CD14-positive monocyte (primary cell): ENCODE results near the gene SRD5A1. TPM values are rescaled to one million over a fixed set of nuclear protein-coding genes. Genes with fewer than 3 reads are reported as not detected.

Experiments
- DNase-seq, 3 donors: peaks; one replicate each; pipeline ENCODE4 v3.0.0-alpha.2; 2011 to 2022
- H2AFZ ChIP-seq: 2 replicates; pipeline ENCODE4 v1.6.0; 2012; ENCODE audit warnings: mild to moderate bottlenecking, low read depth, low read length, inconsistent platforms; ENCODE audit not compliant: insufficient read depth, poor library complexity, severe bottlenecking
- H3K27ac ChIP-seq, 2 donors: 1 replicate in 1 of 2; 2 replicates in 1 of 2; pipeline ENCODE4 v1.5.1; 2012 to 2013; ENCODE audit warnings: low read length in 2 of 2, control low read depth in 1 of 2, inconsistent platforms in 1 of 2, low read depth in 1 of 2, mild to moderate bottlenecking in 1 of 2
- H3K27me3 ChIP-seq, 2 donors: one replicate each; pipeline versions ENCODE4 v1.6.0 to v1.6.1; 2011 to 2013; ENCODE audit warnings: low read length in 2 of 2; ENCODE audit not compliant: control insufficient read depth in 2 of 2, insufficient read depth in 2 of 2
- H3K36me3 ChIP-seq, 2 donors: replicated peaks in 1 of 2; 1 replicate in 1 of 2; 2 replicates in 1 of 2; pipeline versions ENCODE4 v1.5.1 to v1.6.1; 2012 to 2013; ENCODE audit warnings: low read length in 2 of 2, control low read depth in 1 of 2, inconsistent platforms in 1 of 2, mild to moderate bottlenecking in 1 of 2; ENCODE audit not compliant: insufficient read depth in 2 of 2, control insufficient read depth in 1 of 2
- H3K4me1 ChIP-seq, 2 donors: 1 replicate in 1 of 2; 2 replicates in 1 of 2; pipeline versions ENCODE4 v1.5.1 to v1.6.1; 2012 to 2013; ENCODE audit warnings: low read length in 2 of 2, control low read depth in 1 of 2, inconsistent platforms in 1 of 2, mild to moderate bottlenecking in 1 of 2, moderate library complexity in 1 of 2; ENCODE audit not compliant: insufficient read depth in 2 of 2, control insufficient read depth in 1 of 2
- H3K4me2 ChIP-seq: replicated peaks from 2 replicates; pipeline ENCODE3; 2012; ENCODE audit warnings: low read length, moderate library complexity, mild to moderate bottlenecking; ENCODE audit not compliant: poor library complexity, severe bottlenecking; ENCODE audit errors: extremely low read depth
- H3K4me3 ChIP-seq, 3 experiments: fragments of 200-600 bp in 1 of 3; sonication (generic) in 1 of 3; replicated peaks in 1 of 3; 1 replicate in 2 of 3; 2 replicates in 1 of 3; pipeline ENCODE4 v1.5.1; 2011 to 2013; ENCODE audit warnings: low read length in 3 of 3, mild to moderate bottlenecking in 3 of 3, control low read depth in 2 of 3, low read depth in 2 of 3, inconsistent platforms in 1 of 3, moderate library complexity in 1 of 3
- H3K79me2 ChIP-seq: 2 replicates; pipeline ENCODE4 v1.6.0; 2012; ENCODE audit warnings: mild to moderate bottlenecking, control low read depth, inconsistent platforms, low read length, moderate library complexity; ENCODE audit not compliant: insufficient read depth
- H3K9ac ChIP-seq: 2 replicates; pipeline ENCODE4 v1.6.0; 2017; ENCODE audit warnings: low read length, mild to moderate bottlenecking; ENCODE audit not compliant: insufficient read depth, poor library complexity, severe bottlenecking
- H3K9me3 ChIP-seq, 2 donors: replicated peaks in 1 of 2; 1 replicate in 1 of 2; 2 replicates in 1 of 2; pipeline versions ENCODE4 v1.5.1 to v1.6.1; 2012 to 2013; ENCODE audit warnings: low read length in 2 of 2, control low read depth in 1 of 2; ENCODE audit not compliant: control insufficient read depth in 1 of 2, insufficient read depth in 1 of 2
- H4K20me1 ChIP-seq: 2 replicates; pipeline ENCODE4 v1.6.0; 2012; ENCODE audit warnings: mild to moderate bottlenecking, low read length, control low read depth, moderate library complexity; ENCODE audit not compliant: insufficient read depth
- H3K27ac Mint-ChIP-seq, 7 donors: one replicate each; pipeline ENCODE4 v1.8.0; 2020; ENCODE audit warnings: mild to moderate bottlenecking in 7 of 7, mixed read lengths in 7 of 7, moderate library complexity in 6 of 7, inconsistent platforms in 2 of 7
- H3K27me3 Mint-ChIP-seq, 3 donors: one replicate each; pipeline ENCODE4 v1.8.0; 2021 to 2022; ENCODE audit warnings: low read depth in 3 of 3, mild to moderate bottlenecking in 3 of 3, mixed read lengths in 3 of 3, moderate library complexity in 3 of 3, inconsistent platforms in 1 of 3
- H3K36me3 Mint-ChIP-seq, 2 donors: one replicate each; pipeline ENCODE4 v1.8.0; 2020; ENCODE audit warnings: mixed read lengths in 2 of 2, inconsistent platforms in 1 of 2, mild to moderate bottlenecking in 1 of 2
- H3K4me1 Mint-ChIP-seq: one replicate; pipeline ENCODE4 v1.8.0; 2020; ENCODE audit warnings: mild to moderate bottlenecking, mixed read lengths
- H3K4me3 Mint-ChIP-seq, 2 donors: one replicate each; pipeline ENCODE4 v1.8.0; 2020; ENCODE audit warnings: mild to moderate bottlenecking in 2 of 2, mixed read lengths in 2 of 2, moderate library complexity in 1 of 2
- H3K9me3 Mint-ChIP-seq, 7 donors: one replicate each; pipeline ENCODE4 v1.8.0; 2020 to 2022; ENCODE audit warnings: mixed read lengths in 7 of 7, mild to moderate bottlenecking in 6 of 7, moderate library complexity in 6 of 7, inconsistent platforms in 2 of 7
- WGBS: methylation state at CpG from one replicate; pipeline ENCODE4 v1.1.5; 2013; ENCODE audit warnings: missing lambda C conversion rate; ENCODE audit not compliant: insufficient coverage; 5-methylcytosine and 5-hydroxymethylcytosine counted together
- intact Hi-C, 2 donors: fragments of 100-400 bp; cut with micrococcal nuclease; formaldehyde crosslinking; loops; one replicate each; pipeline versions ENCODE4 v1.15.0 to v1.15.1; 2023
- polyA plus RNA-seq, 3 donors: library from polyadenylated mRNA; depleted of rRNA in 1 of 3; unstranded in 2 of 3; stranded (reverse) in 1 of 3; fragments of 300-500 nt in 2 of 3; fragments of >200 nt in 1 of 3; fragmentation: Illumina TruSeq in 2 of 3; gene quantifications; 1 replicate in 2 of 3; 2 replicates in 1 of 3; pipeline ENCODE4 v1.2.3, GENCODE V29; 2012 to 2021
- TF ChIP-seq, protein P1 (sequence below): fragments of 200-600 bp; IDR thresholded peaks from one replicate; pipeline ENCODE4 v1.8.0; 2022; ENCODE audit warnings: antibody characterized with exemption, mild to moderate bottlenecking

The SRD5A1 gene
- polyA plus RNA-seq, 3 donors: 21.2 to 34.7 (median 26.0) TPM

DNA sequence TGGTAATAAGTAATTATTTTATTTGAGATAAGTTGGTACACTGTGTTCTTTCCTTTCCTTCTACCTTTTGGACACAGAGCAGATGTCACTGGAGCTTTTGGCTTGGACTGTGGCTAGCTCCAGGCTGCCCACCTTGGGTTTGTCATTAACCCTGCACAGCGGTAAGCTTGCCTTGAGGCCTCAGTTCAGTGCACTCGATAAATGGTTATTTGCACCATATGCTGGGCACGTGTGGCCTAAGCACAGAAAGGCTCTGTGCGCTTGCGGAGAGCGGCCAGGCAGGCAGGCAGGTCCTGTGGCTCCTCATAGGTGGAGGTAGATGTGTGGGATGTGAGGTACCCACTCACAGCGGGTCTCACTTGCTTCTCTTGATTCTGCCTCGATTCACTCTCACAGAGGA is 50.0 kb downstream of the SRD5A1 start:
- DNase-seq: no peak
- no peaks in the 10 kb centered on the region for H3K9me3 ChIP-seq
- intact Hi-C loops: no loop called here
- TF ChIP-seq, protein P1, sequence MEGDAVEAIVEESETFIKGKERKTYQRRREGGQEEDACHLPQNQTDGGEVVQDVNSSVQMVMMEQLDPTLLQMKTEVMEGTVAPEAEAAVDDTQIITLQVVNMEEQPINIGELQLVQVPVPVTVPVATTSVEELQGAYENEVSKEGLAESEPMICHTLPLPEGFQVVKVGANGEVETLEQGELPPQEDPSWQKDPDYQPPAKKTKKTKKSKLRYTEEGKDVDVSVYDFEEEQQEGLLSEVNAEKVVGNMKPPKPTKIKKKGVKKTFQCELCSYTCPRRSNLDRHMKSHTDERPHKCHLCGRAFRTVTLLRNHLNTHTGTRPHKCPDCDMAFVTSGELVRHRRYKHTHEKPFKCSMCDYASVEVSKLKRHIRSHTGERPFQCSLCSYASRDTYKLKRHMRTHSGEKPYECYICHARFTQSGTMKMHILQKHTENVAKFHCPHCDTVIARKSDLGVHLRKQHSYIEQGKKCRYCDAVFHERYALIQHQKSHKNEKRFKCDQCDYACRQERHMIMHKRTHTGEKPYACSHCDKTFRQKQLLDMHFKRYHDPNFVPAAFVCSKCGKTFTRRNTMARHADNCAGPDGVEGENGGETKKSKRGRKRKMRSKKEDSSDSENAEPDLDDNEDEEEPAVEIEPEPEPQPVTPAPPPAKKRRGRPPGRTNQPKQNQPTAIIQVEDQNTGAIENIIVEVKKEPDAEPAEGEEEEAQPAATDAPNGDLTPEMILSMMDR: no peak
- no peaks in the 10 kb centered on the region for H4K20me1 ChIP-seq
- H3K36me3 Mint-ChIP-seq: no peaks in the 10 kb centered on the region
- no peak overlapping the region for H3K4me2 ChIP-seq
- no peak overlapping the region for H3K27ac Mint-ChIP-seq
- peaks cover 35 to 37% (median 35%) of the 10 kb centered on the region in 3 donors for H3K27me3 Mint-ChIP-seq
- H3K4me3 ChIP-seq: no peak overlapping the region
- peaks cover 15 to 20% of the 10 kb centered on the region in 2 donors for H3K27me3 ChIP-seq
- H3K4me1 ChIP-seq: no peaks in the 10 kb centered on the region
- H3K4me1 Mint-ChIP-seq: peaks cover 4% of the 10 kb centered on the region
- H3K79me2 ChIP-seq: no peaks in the 10 kb centered on the region
- H3K9me3 Mint-ChIP-seq: peaks cover 0 to 7% (median 2%) of the 10 kb centered on the region in 7 donors
- H3K27ac ChIP-seq: no peak overlapping the region
- H3K9ac ChIP-seq: no peak overlapping the region
- no CpG with 5 or more reads among the region's 8 CpGs for WGBS
- no peak overlapping the region for H2AFZ ChIP-seq
- H3K36me3 ChIP-seq: no peaks in the 10 kb centered on the region
- H3K4me3 Mint-ChIP-seq: no peak overlapping the region

GRCh38 chr5:6684075-6684474 is 50.8 kb downstream of the SRD5A1 start:
- H3K27me3 ChIP-seq: peaks cover 15 to 23% of the 10 kb centered on the region in 2 donors
- no peak overlapping the region for H3K27ac Mint-ChIP-seq
- no peak overlapping the region for H3K4me3 Mint-ChIP-seq
- H3K27me3 Mint-ChIP-seq: peaks cover 34 to 38% (median 37%) of the 10 kb centered on the region in 3 donors
- H3K27ac ChIP-seq: no peak overlapping the region
- intact Hi-C loops: no loop called here
- 100% methylated on average over 2 of the region's 4 CpGs for WGBS
- H3K4me1 Mint-ChIP-seq: peaks cover 4% of the 10 kb centered on the region
- H3K9me3 ChIP-seq: no peaks in the 10 kb centered on the region
- H3K9me3 Mint-ChIP-seq: peaks cover 0 to 7% (median 2%) of the 10 kb centered on the region in 7 donors
- no peaks in the 10 kb centered on the region for H4K20me1 ChIP-seq
- H2AFZ ChIP-seq: no peak overlapping the region
- H3K4me1 ChIP-seq: no peaks in the 10 kb centered on the region
- no peak overlapping the region for H3K4me2 ChIP-seq
- H3K79me2 ChIP-seq: no peaks in the 10 kb centered on the region
- no peak overlapping the region for H3K9ac ChIP-seq
- TF ChIP-seq, protein P1: no peak
- H3K36me3 ChIP-seq: no peaks in the 10 kb centered on the region
- H3K36me3 Mint-ChIP-seq: no peaks in the 10 kb centered on the region
- H3K4me3 ChIP-seq: no peak overlapping the region
- DNase-seq: no peak
